GM12873 (cell line): ENCODE results near the gene ALAS1.

ENCODE experiments used
- TF ChIP-seq, protein P1 (sequence below): IDR thresholded peaks from 2 replicates; pipeline ENCODE4 v1.5.1; 2012; ENCODE audit warnings: low read depth, mild to moderate bottlenecking, moderate library complexity, low read length, control low read depth; ENCODE audit not compliant: insufficient read depth; ENCODE audit errors: missing control alignments

Gene ALAS1

DNA sequence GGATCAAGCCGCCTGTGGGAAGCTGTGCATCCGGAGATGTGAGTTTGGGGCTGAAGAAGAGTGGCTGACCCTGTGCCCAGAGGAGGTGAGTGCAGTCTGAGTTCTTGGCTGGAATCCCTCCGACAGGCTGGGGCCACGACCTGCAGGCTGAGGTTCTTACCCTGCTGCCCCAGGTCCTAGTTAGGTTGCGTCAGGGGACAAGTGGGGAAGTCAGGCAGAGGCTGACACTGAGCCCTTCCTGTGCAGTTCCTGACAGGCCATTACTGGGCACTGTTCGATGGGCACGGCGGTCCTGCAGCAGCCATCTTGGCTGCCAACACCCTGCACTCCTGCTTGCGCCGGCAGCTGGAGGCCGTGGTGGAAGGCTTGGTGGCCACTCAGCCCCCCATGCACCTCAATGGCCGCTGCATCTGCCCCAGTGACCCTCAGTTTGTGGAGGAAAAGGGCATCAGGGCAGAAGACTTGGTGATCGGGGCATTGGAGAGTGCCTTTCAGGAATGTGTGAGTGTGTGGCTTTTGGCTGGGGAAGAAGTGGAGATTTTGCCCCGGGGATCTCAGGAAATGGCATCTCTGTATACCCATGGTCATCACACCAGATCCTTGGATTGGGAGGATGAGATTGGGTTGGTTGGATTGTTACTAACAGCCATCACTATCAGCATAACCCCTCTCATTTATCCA is 48.9 kb downstream of the ALAS1 start:
- TF ChIP-seq, protein P1, sequence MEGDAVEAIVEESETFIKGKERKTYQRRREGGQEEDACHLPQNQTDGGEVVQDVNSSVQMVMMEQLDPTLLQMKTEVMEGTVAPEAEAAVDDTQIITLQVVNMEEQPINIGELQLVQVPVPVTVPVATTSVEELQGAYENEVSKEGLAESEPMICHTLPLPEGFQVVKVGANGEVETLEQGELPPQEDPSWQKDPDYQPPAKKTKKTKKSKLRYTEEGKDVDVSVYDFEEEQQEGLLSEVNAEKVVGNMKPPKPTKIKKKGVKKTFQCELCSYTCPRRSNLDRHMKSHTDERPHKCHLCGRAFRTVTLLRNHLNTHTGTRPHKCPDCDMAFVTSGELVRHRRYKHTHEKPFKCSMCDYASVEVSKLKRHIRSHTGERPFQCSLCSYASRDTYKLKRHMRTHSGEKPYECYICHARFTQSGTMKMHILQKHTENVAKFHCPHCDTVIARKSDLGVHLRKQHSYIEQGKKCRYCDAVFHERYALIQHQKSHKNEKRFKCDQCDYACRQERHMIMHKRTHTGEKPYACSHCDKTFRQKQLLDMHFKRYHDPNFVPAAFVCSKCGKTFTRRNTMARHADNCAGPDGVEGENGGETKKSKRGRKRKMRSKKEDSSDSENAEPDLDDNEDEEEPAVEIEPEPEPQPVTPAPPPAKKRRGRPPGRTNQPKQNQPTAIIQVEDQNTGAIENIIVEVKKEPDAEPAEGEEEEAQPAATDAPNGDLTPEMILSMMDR: no peak

DNA sequence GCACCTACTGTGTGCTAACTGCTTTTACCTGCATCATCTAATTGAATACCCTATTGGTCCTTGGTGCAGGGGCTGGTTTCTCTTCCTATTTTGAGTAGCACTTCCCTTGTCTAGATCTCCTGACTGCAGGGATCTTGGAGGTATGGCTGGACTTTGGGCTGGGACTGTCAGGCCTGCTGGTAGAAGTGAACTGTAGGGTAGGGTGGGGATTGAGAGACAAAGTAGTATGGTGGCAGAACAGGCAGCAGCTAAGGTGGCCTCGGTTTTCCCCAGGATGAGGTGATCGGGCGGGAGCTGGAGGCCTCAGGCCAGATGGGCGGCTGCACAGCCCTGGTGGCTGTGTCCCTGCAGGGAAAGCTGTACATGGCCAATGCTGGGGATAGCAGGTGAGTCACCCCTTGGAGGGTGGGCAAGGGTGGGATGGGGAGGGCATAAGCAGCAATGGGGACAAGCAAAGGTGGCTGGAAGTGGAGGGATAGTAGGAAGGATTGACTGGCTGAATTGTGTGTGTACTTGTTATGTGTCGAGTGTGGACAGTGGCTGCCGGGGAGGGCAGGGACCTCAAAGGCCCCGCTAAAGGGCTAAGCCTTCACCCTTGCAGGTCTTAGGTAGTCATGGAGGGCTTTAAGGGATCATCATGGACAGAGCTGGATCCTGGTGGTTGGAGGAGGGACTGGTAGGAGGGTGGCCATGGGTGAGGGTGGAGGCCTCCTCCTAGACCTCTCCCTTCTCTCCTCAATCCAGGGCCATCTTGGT is 49.6 kb downstream of the ALAS1 start:
- TF ChIP-seq, protein P1: no peak

DNA sequence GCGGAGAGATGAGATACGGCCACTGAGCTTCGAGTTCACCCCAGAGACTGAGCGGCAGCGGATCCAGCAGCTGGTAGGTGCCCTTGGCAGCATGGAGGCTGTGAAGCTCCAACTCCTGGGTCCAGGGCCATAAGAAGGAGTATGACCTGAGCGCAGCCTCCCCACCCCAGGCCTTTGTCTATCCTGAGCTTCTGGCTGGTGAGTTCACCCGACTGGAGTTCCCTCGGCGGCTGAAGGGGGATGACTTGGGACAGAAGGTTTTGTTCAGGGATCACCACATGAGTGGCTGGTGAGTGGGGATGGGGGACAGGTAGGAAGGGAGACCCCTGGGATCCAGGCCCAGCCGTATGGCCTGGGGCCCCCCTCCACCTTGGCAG is 50.2 kb downstream of the ALAS1 start:
- TF ChIP-seq, protein P1: no peak

DNA sequence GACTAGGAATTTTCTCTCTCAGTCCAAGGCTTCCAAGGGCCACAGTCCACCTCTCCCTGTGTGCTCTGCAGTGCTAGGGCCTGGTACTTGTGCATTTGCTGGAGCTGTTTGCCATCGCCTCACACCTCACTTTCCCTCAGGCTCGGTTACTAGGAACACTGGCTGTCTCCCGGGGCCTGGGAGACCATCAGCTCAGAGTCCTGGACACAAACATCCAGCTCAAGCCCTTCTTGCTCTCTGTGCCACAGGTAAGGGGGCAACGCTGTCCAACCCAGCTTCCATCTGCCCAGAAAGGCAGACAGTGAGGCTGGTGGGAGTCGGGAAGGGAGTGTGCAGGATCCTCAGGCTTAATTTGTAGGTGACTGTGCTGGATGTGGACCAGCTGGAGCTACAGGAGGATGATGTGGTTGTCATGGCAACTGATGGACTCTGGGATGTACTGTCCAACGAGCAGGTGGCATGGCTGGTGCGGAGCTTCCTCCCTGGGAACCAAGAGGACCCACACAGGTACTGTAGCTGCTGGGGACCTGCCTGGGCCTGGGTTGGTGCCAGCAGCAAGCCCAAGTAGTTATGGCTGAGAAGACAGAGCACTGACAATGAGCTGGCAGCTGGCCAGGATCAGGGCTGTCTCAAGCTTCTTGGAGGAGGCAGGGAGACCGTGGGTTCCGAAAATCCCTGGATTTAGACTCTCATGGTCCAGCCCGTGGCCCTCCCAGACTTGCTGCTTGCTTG is 51.0 kb downstream of the ALAS1 start:
- TF ChIP-seq, protein P1: no peak

DNA sequence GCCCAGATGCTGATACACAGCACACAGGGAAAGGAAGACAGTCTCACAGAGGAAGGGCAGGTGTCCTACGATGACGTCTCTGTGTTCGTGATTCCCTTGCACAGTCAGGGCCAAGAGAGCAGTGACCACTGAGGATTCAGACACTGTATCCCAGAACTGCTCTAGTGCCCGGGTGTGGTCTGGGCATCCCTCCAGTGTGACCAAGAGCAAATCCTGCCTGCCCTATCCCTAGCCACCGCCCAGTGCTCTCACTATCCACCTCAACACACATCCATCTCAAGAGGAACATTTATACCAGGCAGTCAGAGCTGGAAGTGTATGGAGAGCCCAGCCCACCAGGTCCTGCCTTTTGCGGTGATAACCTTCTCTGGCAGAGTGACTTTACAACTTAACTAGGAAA is 51.7 kb downstream of the ALAS1 start:
- TF ChIP-seq, protein P1: no peak

DNA sequence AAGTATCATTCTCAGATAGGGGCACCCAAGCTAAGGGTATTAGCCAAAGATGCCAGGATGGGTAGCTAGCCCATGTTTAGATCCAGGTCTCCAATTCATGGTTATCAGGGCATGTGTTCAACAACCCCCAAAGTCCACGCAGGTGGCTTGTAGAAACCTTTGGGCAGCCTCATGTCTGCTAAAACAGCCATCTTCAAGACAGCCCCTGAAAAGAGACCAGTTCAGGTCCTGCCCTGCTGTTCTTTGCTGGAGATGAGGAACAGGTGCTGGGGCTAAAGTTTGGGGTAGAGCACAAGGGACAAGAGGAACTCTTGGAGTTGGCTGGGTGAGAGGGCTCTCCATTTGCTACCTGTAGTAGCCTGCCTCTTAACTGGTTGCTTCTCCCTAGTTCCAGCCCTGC is 52.2 kb downstream of the ALAS1 start:
- TF ChIP-seq, protein P1: no peak
